ENCODE data around the gene CEPT1.

Gene CEPT1

DNA sequence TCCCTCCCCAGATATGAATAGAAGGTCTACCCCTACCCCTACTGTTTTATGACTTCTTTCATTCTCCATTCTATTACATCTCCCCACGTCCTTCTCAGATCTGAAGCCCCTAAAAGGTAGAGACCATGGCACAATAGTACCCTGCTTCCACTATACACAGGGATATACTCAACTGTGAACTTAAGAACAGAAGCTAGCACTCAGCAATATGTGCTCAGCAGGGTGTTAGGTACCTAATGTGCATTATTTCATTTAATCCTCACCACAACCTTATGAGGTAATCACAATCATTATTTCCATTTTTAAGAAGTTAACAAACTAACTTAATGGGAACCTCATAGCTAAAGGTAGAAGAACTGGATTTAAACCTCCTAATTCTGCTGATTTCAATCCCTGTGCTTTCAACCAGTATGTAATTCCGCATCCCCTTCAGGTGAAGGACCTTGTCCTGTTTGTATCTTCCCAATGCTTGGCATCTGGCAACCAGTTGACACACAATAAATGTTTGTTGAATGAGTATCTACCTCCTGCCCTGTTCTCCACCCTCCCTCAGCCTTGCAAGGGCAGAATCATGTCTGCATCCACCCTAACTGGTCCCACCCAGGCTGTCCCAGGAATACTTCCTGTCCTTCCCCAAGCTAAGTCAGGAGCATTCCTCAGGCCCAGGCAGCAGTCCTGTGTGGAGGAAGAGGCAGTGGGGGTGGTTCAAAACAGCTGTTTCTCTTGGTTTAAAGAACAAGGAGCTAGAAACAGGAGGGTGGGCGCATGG is 53.9 kb downstream of the CEPT1 start:
- DNase-seq: no peak

DNA sequence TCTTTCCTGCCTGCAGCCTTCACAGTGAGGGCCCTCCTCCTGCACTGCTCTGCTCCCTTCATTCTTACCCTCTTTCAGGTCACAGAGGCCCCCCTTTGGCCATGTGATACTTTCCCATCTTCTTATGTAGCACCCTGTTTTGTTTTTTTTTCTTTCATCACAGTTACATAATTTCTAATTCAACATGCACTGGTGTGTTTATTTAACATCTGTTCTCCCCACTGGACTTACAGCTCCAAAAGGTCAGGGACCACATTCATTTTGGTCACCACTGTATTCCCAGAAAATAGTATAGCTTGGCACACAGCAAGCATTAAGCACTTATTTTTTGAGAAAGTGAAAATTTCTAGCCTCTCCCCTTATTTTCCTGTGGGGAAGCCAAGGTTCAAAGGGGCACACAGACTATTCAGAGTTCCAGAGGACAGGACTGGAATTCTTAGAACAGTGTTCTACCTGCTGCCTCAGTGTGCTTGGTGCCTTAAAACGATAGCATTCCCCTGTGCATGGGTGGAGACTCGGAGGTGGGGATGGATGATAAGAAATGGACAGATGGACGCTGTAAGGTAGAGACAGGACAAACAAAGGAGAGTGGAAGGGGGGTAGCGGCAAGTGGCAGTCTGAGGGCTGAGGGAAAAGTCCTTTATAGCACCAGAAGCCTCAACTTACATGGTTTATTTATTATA is 55.1 kb downstream of the CEPT1 start:
- no peak for DNase-seq

DNA sequence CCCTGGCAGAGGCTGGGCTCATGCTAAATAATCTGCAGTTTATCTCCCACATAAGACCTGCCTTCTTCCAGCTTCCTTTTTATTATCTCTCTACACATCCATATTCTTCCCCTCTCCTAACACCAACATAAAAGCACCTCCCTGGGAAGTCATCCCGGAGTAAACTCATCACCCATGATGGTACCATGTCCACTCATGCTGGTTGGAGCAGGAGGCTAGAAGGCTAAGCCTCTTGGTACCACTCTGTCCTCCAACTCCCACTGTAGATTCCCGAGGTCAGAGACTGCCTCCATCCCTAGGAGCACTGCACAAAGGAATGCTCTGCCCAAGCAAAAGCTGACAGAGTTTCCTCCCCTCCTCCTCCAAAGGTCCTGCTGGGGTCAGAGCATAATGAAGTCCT is 56.2 kb downstream of the CEPT1 start:
- DNase-seq: no peak

DNA sequence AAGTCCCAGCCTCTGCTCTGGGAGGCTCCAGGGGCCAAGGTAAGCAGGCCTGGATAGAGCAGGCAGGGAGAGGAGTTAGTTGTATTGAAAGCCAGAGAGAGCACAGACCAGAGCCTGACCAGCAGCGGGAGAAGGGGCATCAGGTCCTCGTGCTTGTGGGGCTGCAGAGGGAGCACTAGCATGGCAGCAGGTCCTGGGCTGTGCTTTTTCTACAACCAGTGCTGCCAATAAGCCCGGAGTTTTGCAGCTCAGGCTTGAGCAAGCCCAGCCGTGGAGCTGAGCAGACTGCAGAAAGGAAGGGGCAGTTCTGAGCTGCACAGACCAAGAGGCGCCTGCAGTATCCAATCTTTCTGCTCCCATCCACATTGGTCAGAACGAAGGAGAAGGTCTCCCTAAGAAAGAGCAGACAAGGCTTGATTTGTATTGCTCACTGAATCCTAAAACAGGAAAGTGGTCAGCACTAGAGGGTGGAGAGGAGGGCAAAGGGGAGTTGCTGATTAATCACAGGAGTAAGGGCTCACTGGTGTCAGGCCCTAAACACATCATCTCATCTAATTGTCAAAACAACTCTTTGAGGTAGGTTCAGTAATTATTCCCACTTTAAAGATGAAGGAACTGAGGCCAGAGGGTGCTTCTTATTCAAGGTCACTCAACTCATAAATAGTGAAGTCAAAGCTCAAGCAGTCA is 57.7 kb downstream of the CEPT1 start:
- no peak for DNase-seq

DNA sequence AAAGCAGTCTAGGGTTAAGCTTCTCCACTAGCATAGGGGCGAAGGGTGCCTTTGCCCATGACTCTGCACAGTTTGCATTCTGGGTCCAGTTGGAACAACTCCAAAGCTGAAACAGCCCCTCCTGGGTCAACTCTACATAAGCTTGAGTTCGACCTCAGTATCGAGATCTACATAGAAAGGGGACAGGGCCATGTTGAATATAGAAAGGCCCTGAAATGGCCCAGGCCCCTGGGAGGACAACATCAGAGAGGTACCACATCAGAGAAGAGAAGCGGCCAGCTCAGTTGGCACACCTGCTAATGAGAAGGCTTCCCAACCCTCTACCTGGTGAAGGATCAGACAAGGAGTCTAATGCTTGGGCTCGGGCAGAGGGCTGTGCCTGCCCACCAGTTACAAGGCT is 58.8 kb downstream of the CEPT1 start:
- no peak for DNase-seq

DNA sequence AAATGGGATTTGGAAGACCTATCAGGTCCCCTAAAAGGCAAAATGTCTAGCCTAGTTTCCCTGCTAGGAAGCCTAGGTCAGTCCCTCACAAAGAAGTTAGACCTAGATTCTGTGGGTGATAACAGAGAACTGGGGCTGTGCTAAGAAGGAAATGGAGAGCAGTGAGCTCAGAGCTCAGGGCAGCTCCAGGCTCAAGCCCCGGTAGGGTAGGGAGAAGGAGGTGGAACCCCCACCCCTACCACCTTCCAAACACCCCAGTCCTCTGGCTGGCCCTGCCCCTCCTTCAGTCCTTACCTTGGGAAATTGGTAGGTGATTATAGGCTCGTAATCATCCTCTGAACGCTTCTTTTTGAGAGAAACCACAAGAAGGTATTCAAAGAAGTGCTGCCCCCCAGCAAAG is 59.3 kb downstream of the CEPT1 start:
- DNase-seq: no peak

DNA sequence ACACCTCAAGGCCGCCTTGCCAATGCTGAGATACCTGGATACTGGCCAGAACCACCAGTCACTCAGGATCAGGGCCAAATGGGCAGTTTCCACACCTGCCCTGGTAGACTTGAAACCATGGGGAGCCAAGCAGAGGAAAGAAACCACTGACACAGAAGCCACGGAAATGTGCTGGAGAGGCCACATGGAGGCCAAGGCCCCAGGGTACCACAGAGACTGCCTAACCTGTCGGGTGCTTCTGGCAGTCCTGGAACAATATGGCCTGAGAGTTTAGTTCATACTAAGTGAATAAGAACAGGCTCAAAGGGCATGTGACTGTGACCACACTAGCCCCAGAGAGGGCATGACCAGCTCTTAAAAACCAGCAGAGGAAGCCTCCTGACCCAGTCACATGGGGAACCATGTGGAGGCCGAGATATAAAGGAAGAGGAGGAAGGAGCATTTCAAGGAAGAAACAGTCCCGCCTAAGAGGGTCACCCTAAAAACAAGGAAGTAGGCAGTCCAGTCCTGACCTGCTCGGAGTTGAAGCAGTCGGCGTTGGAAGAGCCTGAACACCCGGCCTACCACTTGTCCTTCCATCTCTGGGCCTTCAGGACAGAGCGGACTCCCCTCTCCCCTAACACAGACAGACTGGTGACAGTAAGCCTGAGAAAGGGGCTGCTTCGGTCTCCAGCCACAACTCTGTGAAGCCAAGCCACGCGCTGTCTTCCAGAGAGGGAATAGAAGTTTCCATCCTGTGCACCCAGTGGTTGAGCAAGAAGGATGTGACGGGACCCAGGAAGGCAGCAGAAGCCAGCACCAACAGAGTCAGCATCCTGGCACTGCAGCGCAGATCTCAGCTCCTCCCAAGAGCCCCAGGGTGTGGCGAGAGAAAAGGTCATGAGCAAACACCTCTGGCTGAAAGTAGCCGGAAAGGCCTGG is 60.1 kb downstream of the CEPT1 start, which contains the start of gene DENND2D:
DENND2D (minus strand) TSS at position 766 of the 921 bp plus-strand sequence; CDS start at position 579, 187 bp downstream.
- no peak for DNase-seq

DNA sequence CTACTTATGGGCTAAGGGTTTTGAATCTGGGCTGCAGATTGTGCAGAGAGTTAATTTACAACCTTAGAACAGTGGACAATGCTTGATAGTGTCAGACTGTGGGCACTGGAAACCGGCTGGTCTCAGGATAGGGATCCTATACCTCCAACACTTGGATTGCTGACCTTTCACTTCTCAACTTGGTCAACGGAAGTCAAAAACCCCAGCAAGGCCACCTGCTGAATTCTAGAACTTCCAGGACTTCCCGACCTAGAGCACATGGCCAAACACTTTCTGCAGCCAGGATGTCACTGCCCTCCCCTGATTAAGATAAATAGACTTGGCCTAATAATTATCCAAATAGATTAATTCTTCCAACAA is 60.8 kb downstream of the CEPT1 start:
- DNase-seq: no peak

DNA sequence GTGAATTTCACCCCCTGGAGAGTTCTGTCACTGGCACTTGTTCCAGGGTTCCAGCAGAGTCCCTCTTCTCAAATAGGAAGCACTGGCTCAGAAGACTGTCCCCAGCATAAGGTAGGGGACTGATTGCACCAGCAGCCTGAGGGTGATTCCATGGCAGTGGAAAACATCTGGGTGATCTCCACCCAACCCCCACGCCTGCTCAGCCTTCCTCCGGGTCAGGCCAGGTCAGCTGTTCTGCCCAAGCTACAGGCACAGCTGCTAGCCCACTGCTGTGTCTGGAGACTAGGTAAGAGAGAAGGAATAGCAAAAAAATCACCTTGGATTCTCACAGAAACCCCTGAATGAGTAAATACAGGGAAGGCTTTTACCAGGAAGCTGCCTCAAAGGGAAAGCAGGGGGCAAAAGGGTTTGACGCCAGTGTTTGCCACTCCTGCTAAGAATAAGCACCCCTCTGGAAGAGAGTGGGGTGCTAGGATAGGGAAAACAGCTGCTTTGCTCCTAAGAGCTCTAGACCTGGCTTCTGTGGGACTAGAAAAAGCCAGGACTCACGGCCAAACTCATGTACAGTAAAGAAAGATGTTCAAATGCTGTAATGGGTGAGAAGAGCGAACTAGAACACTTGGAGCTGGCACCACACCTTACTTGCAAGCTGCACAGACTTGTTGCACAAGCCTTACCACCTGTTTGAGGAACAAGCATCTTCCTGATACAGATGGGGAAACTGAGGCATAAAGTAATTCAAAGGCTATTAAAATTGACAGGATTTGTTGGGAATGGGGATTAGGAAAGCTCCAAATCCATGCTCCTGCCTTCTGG is 61.5 kb downstream of the CEPT1 start:
- DNase-seq: no peak

DNA sequence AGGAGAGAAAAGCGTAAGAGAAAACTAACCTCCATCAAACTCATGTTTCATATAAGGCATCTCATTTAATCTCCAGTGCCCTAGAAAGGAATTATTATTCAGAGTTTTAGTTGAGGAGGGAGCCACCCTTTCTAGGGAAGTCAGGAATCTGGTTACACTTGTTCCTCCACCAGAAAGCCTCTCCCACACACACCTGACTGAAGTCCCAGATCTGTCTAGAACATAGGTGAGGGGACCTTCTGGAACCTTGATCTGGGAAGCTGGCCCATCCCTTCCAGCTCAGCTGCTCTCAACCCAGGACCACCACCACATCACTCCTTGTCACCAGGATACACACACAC is 62.3 kb downstream of the CEPT1 start:
- no peak for DNase-seq

DNA sequence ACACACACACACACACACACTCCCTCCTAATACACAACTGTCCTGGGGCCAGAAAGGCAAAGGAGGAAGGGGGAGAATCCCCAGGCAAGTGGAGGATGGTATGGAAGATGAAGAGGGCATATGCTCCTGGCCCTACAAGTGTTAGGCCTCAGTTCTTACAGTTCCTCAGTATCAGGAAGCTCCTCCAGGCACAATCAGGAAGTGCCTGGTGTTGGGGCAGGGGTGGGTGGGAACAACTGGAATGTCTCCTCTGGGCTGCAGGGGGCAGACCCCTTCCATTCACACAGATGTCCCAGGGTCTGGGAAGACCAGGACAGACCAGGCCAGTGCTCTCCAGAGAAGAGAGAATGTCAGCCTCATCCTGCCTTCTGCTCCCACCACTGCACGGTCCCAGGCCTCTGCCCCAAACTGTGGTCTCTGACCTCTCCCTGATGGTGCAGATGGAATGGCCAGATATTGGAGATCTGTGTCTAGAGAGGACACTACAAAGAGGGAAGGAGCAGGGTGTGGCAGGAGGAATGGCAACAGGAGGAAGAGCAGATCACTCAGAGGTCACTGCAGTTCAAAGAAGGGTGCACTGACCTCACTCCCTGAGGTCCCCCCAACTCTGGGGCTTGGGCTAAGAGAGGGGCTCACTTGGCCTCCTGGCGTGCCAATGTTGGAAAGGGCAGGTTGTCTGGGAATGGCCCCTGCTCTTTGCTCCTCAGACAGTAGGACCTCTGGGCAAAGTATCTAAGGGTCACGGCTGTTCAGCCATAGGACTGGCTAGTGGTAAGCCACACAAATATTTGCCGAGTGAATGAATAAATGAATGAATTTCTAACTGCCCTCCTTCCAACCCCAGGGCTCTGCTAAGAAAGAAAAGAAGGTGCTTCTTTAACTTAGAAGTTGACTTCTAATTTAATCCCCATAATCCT is 62.9 kb downstream of the CEPT1 start:
- DNase-seq: no peak

DNA sequence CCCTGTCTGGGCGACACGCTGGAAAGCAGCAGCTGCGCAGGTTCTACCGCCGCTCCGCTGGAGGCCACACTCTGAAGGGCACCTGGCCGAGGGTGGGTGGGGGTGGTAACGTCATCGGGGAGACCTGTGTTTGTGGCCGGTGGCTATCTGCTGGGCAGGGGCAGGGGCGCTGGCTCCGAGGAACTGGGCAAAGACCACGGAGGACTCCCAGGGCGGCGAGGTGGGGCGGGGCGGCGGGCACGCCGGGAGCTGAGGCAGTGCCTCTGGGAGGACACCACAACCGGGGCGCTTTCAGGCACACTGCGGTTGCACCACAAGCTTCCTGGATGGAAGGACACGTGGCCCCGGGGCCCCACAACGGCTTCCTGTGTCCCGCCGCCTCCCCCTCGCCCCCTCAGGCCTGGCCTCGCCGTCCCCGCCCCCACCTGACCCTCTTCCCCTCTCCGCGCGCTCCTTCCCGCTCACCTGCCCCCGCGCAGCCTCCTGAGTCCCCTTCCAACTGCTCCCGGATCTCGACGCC is 63.7 kb downstream of the CEPT1 start:
- DNase-seq: peak; percentile 28

DNA sequence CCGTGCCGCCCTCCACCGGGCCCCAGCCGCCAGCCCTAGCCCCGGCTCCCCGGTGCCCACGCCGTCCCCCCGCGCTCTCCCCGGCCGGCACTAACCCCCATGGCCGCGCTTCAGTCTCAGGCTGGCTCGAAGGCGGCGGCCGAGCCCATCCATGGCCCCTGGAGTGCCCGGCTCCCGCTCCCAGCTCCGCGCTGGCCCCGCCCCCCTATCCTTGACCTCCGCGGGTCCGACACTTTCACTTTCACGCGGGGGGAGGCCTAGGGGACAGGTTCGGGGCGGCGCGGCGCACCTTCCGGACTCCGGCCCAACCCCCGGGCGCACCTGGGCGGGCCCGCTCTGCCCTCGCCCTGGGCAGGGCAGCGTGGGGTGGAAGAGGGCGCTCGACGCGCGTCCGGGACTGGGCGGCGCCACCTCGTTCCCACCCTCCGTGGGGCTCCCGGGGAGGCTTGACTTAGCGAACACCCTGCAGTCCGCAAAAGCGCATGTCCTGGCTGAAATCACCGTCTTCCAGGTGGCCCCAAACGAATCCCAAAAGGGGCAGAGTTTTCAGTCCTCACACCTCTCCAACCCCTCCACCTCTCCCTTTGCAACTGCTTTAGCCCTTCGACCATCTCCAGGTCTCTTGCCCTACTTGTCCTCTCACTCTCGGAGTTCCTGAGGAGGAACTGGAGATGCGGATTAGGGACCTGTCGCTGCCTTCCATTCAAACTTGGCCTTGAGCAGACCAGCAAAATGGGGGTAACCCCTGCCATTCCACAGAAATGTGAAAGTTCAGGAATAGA is 64.4 kb downstream of the CEPT1 start:
- no peak for DNase-seq

DNA sequence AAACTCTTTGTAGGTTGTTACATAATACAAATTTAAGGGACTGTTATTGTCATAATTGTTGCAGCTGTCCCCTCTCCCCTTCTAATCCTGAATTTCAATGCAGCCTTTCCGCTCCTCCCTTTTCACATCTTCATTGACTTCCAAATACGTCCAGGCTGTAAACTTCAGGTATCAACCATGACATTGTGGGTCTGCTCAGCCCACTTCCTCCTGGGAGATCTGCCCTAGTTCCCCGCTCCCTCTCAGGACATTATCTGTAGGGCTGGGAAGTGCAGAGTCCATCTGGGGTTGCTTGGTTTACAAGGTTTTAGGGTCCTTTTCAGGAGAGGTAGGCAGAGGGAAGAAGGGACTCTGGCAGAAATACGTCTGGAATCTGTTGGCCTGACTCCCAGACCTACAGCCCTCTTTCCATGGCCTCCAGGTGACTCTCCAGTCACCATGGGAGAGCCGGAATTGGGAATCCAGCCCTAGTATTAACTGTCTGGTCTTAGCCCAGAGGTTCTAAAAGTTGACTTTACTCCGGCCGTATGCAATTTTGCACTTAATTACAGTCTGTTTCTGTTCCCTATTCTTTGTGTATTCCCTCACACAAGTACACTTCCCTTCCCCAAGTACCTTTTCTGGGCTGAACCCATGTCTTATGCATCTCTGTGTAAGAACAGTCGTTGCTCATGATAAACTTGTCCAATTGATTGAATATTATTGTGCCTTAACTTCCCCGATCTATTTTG is 65.1 kb downstream of the CEPT1 start:
- DNase-seq: no peak

DNA sequence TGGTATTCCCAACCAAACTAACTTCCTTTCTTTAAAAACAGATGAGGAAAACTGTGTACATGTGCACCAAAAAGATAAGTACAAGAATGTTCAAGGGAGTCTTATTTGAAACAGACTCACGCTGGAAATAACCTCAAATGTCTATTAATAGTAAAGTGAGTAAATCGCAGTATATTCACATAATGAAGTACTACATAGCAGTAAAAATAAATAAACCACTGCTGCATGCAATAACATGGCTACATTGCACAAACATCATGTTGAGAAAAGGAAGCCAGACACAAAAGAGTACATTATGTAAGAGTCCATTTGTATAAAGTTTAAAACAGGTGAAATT is 65.7 kb downstream of the CEPT1 start:
- DNase-seq: no peak

DNA sequence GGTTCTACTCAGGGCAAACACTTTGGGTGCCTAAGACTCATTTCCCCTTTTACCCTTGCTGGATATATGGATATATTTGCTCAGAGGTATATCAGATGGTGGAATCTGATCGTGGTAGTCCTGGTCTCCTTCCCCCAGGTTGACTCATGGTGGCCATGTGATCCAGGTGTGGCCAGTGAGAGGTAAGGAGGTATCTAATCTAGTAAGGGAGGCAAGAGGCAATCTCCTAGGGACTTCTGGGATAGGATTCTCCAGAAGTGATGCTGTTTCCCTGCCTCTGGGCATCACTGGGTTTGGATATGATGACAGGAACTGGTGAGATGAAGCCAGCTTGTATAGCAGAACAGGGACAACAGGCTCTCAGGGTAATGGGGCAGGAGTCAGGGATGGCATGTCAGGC is 68.9 kb downstream of the CEPT1 start:
- DNase-seq: no peak

DNA sequence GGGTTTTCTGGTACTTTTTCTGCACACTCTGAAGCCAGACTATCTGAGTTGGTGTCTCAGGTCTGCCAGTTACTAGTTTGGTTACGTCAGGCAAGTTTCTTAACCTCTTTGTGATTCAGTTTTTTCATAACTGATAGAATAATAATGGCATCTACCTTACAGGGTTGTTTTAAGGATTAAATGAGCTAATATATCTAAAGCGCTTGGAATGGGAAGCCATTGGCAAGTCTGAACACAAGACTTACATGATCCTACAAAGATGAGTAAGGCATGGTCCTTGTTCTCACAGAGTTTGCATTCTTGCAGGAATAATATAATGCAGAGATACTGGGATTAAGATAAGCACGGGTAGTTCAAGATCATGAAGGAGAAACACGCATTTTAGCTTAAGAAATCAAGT is 69.6 kb downstream of the CEPT1 start:
- DNase-seq: no peak

DNA sequence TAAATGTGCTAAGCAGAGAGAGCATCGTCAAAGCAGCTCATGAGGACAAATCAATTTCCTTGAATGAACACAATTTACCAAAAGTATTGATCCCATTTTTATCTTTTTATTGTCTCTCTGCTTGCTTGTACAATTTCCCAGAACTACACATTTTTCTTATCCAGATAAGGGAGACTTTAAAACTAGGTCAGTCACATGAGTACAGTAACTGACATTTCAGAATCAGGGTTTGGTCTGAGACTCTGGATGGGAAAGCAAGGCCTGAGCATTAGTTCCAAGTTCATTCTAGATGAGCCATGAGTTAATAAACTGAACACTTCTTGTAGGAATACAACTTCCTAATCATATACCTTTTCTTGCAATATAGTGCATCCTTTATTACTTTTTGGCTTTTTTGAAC is 71.9 kb downstream of the CEPT1 start:
- no peak for DNase-seq

DNA sequence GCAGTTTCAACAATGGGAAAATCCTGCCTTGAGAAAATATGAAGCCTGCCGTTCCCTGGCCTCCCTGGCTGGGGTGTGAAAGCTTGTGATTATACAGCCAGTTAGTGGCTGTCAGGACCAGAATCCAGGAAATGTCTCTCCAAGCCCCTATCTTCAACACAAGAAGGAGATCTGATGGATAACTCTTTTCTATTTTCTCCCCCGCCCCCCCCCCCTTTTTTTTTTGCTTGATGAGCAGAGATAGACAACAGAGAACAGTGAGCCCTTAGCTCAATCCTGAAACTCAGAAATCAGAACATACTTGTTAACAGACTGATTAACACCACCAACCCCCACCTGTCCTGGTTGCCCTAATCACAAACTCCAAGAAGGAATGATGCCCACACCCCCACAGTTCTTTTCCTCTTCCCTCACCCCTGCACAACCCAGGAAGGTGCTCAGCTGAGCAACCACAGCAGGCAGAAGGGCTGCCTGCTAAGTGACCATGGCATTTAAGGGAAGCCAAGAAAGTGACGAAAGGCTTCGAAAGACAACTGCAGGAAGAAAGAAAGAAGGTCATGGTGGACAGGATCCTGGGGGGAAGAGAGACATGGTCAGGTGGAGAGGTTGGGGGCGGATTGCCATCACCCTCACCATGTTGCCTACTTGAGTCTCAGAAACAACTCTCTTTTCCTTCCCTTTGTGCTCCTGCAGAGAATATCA is 72.8 kb downstream of the CEPT1 start:
- no peak for DNase-seq

Data from fibroblast of skin of right quadriceps (primary cell).